LNCaP clone FGC (cell line): ENCODE results near the gene PWP2.
"Not testable (repeated sequence)": the region's sequence is repeated elsewhere in the genome, so short reads cannot be mapped to it uniquely, and the experiment has no call there.

ENCODE experiments used
- DNase-seq: peaks from one replicate; pipeline ENCODE4 v3.0.0-alpha.2; 2011; ENCODE audit warnings: low read depth
- H3K4me3 ChIP-seq: 2 replicates; pipeline ENCODE4 v1.5.1; 2011; ENCODE audit warnings: mild to moderate bottlenecking, low read depth, low read length, control low read depth
- TF ChIP-seq, protein P1 (sequence below): IDR thresholded peaks from 2 replicates; pipeline ENCODE4 v1.5.1; 2012; ENCODE audit warnings: mild to moderate bottlenecking; ENCODE audit not compliant: control insufficient read depth, insufficient read depth; ENCODE audit errors: extremely low read depth

PWP2 gene

GRCh38 chr21:44107026-44107501 lies at the start of gene PWP2:
TSS of gene PWP2 (plus strand) at chr21:44107399. CDS start at chr21:44107417, 18 bp downstream.
- not testable (repeated sequence) for DNase-seq

GRCh38 chr21:44057960-44058651 lies 49.1 kb upstream of the PWP2 start:
- DNase-seq = no peak
- TF ChIP-seq, protein P1, sequence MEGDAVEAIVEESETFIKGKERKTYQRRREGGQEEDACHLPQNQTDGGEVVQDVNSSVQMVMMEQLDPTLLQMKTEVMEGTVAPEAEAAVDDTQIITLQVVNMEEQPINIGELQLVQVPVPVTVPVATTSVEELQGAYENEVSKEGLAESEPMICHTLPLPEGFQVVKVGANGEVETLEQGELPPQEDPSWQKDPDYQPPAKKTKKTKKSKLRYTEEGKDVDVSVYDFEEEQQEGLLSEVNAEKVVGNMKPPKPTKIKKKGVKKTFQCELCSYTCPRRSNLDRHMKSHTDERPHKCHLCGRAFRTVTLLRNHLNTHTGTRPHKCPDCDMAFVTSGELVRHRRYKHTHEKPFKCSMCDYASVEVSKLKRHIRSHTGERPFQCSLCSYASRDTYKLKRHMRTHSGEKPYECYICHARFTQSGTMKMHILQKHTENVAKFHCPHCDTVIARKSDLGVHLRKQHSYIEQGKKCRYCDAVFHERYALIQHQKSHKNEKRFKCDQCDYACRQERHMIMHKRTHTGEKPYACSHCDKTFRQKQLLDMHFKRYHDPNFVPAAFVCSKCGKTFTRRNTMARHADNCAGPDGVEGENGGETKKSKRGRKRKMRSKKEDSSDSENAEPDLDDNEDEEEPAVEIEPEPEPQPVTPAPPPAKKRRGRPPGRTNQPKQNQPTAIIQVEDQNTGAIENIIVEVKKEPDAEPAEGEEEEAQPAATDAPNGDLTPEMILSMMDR = no peak
- H3K4me3 ChIP-seq = no peak overlapping the region

More at GRCh38 chr21:44107026-44107501, at the start of gene PWP2:
- H3K4me3 ChIP-seq = peak within 1 kb of the TSS; percentile 35

DNA sequence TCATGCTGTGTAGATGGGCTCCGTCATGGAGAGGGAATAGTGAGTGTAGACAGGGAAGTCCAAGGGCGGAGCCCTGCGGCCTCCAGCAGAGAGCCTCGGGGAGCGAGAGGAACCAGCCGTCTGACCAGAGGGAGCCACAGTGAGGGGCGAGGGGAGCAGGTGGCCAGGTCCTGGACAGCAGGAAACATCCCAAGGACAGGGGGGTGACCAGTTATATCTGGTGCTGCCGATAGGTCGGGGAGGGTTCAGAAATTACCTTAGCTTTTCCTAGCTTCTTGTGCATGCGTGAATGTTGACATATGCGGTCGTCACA lies 48.6 kb upstream of the PWP2 start:
- TF ChIP-seq, protein P1 = no peak
- H3K4me3 ChIP-seq = no peak overlapping the region
- no peak for DNase-seq

DNA sequence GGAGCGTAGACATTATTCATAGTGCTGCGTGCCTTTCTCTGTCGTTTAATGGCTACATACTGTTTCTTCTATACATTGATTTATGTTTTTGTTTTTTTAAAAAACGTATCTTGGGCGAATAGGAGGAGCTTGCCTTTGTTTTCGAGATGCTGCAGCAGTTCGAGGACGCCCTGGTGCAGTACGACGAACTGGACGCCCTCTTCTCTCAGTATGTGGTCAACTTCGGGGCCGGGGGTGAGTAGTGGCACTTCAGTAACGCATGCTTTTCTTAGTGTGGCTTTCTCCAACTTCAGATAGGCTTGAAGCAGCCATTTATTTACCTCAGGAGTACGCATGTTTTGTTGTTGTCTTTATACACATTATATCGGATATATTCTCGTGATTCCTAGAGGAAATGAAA lies 48.2 kb upstream of the PWP2 start:
- TF ChIP-seq, protein P1 = no peak
- no peak for DNase-seq
- H3K4me3 ChIP-seq = no peak overlapping the region

- H3K4me3 ChIP-seq = no peak overlapping the region
- no peak for DNase-seq
- TF ChIP-seq, protein P1 = no peak
These were observed 47.5 kb upstream of the PWP2 start for GRCh38 chr21:44059710-44060109.

GRCh38 chr21:44062380-44062779 lies 44.8 kb upstream of the PWP2 start:
- TF ChIP-seq, protein P1 = no peak
- no peak for DNase-seq
- H3K4me3 ChIP-seq = no peak overlapping the region

GRCh38 chr21:44063151-44063912 lies 43.9 kb upstream of the PWP2 start:
- no peak for DNase-seq
- TF ChIP-seq, protein P1 = no peak
- H3K4me3 ChIP-seq = no peak overlapping the region
